Measurements from ENCODE around the gene SCGB1C1. TPM values are rescaled to one million over a fixed set of nuclear protein-coding genes. Genes with fewer than 3 reads are reported as not detected.
A peak's percentile ranks its signal among the peaks of the same experiment; 100 is the strongest.

SCGB1C1 gene
- total and polyA plus RNA-seq, 9 of the 15 experiments (the other 6 are each of a cell fraction or from before 2014, with no cell fraction given) = not detected

DNA sequence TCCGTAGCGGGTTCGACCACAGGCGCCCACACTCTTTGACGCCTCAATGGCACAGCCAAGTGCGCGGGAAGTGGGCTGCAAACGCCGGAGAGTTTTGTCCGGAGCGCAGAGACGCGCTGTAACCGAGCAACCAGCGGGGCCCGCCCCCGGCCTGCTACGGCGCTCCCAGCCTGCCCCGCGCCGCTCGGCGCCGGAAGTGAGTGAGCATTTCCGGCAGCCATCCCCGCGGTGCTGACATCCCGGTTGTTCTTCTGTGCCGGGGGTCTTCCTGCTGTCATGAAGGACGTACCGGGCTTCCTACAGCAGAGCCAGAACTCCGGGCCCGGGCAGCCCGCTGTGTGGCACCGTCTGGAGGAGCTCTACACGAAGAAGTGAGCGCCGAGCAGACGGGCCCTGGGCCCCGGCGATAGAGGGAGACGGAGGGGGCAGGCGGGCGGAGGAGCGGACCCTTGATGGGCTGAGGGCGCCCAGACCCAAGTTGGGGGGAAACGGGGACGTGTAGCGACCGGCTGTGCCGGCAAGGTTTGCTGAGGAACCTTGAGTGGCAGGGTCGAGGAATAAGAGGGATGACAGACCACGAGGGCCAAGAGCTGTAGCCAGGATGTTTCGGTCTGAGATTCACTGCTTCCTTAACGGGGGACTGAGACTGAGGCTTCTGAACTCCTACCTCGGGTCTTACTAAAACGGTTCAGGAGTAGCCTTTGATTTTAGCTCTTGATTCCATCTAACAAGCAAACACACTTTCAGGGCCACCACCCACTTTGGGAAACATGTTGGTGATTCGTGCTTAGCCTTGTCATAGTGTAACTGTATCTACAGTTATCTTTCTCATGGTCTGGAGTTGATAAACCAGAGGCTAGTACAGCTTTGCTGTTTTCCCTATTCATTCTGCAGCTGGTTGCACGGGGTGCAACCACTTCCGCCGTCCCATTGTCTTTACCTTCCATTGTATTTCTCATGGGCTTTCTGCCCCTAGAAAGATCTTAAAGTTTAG is 44.2 kb downstream of the SCGB1C1 start, which contains the start of gene PSMD13 (continued):
- TF ChIP-seq SUPT5H (IDR thresholded peaks at IDR 0.05) (peak; percentile 83), RBM34 (IDR thresholded peaks at IDR 0.05; ENCODE audit: borderline replicate concordance, insufficient read depth, low read length) (no peak), ZNF134 (CRISPR knock-in tag; conservative IDR thresholded peaks at IDR 0.05) (no peak), RNF2 (IDR thresholded peaks at IDR 0.05) (no peak), SPI1 (IDR thresholded peaks at IDR 0.05; ENCODE audit: borderline replicate concordance, low read depth, low read length) (0 out of 2 replicates have a peak, but pooled peaks have one; percentile 38), ZFX (CRISPR knock-in tag; IDR thresholded peaks at IDR 0.05) (peak; percentile 52), ZNF3 (CRISPR knock-in tag; IDR thresholded peaks at IDR 0.05) (no peak), RB1 (IDR thresholded peaks at IDR 0.05; ENCODE audit: low read depth) (0 out of 2 replicates have a peak, but pooled peaks have one; percentile 22), TARDBP (IDR thresholded peaks at IDR 0.05) (no peak), ZNF707 (CRISPR knock-in tag; conservative IDR thresholded peaks at IDR 0.05) (0 out of 2 replicates have a peak, but pooled peaks have one; percentile 4), ELF2 (CRISPR knock-in tag; IDR thresholded peaks at IDR 0.05) (no peak), ZNF124 (CRISPR knock-in tag; IDR thresholded peaks at IDR 0.05) (no peak), SFPQ (IDR thresholded peaks at IDR 0.05; ENCODE audit: low read depth, low read length) (no peak), HDAC2 (IDR thresholded peaks at IDR 0.05) (peak; percentile 88; the same call in 1 of the 2 replicates)
- TF ChIP-seq, protein P1, sequence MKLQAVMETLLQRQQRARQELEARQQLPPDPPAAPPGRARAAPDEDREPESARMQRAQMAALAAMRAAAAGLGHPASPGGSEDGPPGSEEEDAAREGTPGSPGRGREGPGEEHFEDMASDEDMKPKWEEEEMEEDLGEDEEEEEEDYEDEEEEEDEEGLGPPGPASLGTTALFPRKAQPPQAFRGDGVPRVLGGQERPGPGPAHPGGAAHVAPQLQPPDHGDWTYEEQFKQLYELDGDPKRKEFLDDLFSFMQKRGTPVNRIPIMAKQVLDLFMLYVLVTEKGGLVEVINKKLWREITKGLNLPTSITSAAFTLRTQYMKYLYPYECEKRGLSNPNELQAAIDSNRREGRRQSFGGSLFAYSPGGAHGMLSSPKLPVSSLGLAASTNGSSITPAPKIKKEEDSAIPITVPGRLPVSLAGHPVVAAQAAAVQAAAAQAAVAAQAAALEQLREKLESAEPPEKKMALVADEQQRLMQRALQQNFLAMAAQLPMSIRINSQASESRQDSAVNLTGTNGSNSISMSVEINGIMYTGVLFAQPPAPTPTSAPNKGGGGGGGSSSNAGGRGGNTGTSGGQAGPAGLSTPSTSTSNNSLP (IDR thresholded peaks at IDR 0.05; ENCODE audit: borderline replicate concordance, low read depth, low read length) = no peak
- TF ChIP-seq, protein P2, sequence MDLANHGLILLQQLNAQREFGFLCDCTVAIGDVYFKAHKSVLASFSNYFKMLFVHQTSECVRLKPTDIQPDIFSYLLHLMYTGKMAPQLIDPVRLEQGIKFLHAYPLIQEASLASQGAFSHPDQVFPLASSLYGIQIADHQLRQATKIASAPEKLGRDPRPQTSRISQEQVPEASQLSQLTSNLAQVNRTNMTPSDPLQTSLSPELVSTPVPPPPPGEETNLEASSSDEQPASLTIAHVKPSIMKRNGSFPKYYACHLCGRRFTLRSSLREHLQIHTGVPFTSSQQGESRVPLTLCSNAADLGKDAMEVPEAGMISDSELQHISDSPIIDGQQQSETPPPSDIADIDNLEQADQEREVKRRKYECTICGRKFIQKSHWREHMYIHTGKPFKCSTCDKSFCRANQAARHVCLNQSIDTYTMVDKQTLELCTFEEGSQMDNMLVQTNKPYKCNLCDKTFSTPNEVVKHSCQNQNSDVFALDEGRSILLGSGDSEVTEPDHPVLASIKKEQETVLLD (IDR thresholded peaks at IDR 0.05) = no peak
- TF ChIP-seq, protein P3, sequence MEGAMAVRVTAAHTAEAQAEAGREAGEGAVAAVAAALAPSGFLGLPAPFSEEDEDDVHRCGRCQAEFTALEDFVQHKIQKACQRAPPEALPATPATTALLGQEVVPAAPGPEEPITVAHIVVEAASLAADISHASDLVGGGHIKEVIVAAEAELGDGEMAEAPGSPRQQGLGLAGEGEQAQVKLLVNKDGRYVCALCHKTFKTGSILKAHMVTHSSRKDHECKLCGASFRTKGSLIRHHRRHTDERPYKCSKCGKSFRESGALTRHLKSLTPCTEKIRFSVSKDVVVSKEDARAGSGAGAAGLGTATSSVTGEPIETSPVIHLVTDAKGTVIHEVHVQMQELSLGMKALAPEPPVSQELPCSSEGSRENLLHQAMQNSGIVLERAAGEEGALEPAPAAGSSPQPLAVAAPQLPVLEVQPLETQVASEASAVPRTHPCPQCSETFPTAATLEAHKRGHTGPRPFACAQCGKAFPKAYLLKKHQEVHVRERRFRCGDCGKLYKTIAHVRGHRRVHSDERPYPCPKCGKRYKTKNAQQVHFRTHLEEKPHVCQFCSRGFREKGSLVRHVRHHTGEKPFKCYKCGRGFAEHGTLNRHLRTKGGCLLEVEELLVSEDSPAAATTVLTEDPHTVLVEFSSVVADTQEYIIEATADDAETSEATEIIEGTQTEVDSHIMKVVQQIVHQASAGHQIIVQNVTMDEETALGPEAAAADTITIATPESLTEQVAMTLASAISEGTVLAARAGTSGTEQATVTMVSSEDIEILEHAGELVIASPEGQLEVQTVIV (CRISPR knock-in tag; IDR thresholded peaks at IDR 0.05; ENCODE audit: borderline replicate concordance) = no peak
- TF ChIP-seq, protein P4, sequence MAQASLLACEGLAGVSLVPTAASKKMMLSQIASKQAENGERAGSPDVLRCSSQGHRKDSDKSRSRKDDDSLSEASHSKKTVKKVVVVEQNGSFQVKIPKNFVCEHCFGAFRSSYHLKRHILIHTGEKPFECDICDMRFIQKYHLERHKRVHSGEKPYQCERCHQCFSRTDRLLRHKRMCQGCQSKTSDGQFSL (CRISPR knock-in tag; IDR thresholded peaks at IDR 0.05) = no peak
- TF ChIP-seq, protein P4 (tag; IDR thresholded peaks at IDR 0.05) = no peak

Data from K562 (cell line).